IMR-90 (cell line): Measurements from ENCODE around the gene EPB41L3.
A peak's percentile ranks its signal among the peaks of the same experiment; 100 is the strongest.

ENCODE experiments used
- CEBPB ChIP-seq: IDR thresholded peaks from 2 replicates; pipeline ENCODE4 v1.6.1; 2012; ENCODE audit warnings: low read depth, low read length, improper control_type of control experiment
- TF ChIP-seq, protein P1 (sequence below): conservative IDR thresholded peaks from 2 replicates; pipeline ENCODE4 v1.5.1; 2012; ENCODE audit warnings: mild to moderate bottlenecking, low read depth, low read length, improper control_type of control experiment

- TF ChIP-seq CEBPB, result no peak
- TF ChIP-seq, protein P1, sequence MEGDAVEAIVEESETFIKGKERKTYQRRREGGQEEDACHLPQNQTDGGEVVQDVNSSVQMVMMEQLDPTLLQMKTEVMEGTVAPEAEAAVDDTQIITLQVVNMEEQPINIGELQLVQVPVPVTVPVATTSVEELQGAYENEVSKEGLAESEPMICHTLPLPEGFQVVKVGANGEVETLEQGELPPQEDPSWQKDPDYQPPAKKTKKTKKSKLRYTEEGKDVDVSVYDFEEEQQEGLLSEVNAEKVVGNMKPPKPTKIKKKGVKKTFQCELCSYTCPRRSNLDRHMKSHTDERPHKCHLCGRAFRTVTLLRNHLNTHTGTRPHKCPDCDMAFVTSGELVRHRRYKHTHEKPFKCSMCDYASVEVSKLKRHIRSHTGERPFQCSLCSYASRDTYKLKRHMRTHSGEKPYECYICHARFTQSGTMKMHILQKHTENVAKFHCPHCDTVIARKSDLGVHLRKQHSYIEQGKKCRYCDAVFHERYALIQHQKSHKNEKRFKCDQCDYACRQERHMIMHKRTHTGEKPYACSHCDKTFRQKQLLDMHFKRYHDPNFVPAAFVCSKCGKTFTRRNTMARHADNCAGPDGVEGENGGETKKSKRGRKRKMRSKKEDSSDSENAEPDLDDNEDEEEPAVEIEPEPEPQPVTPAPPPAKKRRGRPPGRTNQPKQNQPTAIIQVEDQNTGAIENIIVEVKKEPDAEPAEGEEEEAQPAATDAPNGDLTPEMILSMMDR, result peak; percentile 41
These were observed 87.0 kb downstream of the EPB41L3 start for GRCh38 chr18:5456577-5457461.
